HCT116 (cell line): ENCODE measurements around the gene KNDC1.

Experiments
- CEBPB ChIP-seq: IDR thresholded peaks from 2 replicates; pipeline ENCODE4 v1.6.1; 2012; ENCODE audit warnings: low read depth
- CTCF ChIP-seq, 3 experiments: fragments of 200-600 bp in 1 of 3; sonication (generic) in 1 of 3; IDR thresholded peaks in 2 of 3; conservative IDR thresholded peaks in 1 of 3; 2 replicates each; pipeline ENCODE4 v1.5.1; 2012 to 2017; ENCODE audit warnings: low read depth in 2 of 3, low read length in 2 of 3, antibody characterized with exemption in 1 of 3, borderline replicate concordance in 1 of 3, control low read depth in 1 of 3, mild to moderate bottlenecking in 1 of 3, mixed read lengths in 1 of 3, mixed run types in 1 of 3, moderate library complexity in 1 of 3; ENCODE audit not compliant: insufficient read depth in 1 of 3
- EGR1 ChIP-seq: IDR thresholded peaks from 2 replicates; pipeline ENCODE4 v1.6.1; 2012; ENCODE audit warnings: low read depth
- ELF1 ChIP-seq: IDR thresholded peaks from 2 replicates; pipeline ENCODE4 v1.6.1; 2012; ENCODE audit warnings: low read depth, borderline replicate concordance
- JUND ChIP-seq: IDR thresholded peaks from 2 replicates; pipeline ENCODE4 v1.6.1; 2012
- MAX ChIP-seq: IDR thresholded peaks from 2 replicates; pipeline ENCODE4 v1.6.1; 2012
- SP1 ChIP-seq: IDR thresholded peaks from 2 replicates; pipeline ENCODE4 v1.6.1; 2012; ENCODE audit warnings: low read depth
- ZNF274 ChIP-seq: fragments of 200-500 bp; sonication (Bioruptor generic); IDR thresholded peaks from 2 replicates; pipeline ENCODE4 v1.6.1; 2014; ENCODE audit warnings: mild to moderate bottlenecking, low read depth, low read length, inconsistent platforms

GRCh38 chr10:133252223-133252552 is 92.2 kb downstream of the KNDC1 start:
- TF ChIP-seq CTCF (IDR thresholded peaks at IDR 0.05 in 2 of 3, conservative IDR thresholded peaks at IDR 0.05 in 1 of 3; ENCODE audit: borderline replicate concordance in 1 of 3, insufficient read depth in 1 of 3, low read depth in 2 of 3, low read length in 2 of 3) (no peak), CEBPB (no peak), EGR1 (no peak), MAX (no peak), SP1 (no peak), ZNF274 (no peak), JUND (no peak), ELF1 (no peak)
